ENCODE measurements around the gene TMEM178A. TPM values are rescaled to one million over a fixed set of nuclear protein-coding genes. Genes with fewer than 3 reads are reported as not detected.

The TMEM178A gene
- total and polyA plus RNA-seq, 2 of the 4 experiments (the other 2 are of a cell fraction): 0.18 to 1.8 TPM

- Histone ChIP-seq H3K9ac (ENCODE audit: low read depth, low read length) (no peak overlapping the region), H3K4me3 (ENCODE audit: insufficient read depth, low read depth, low read length) (no peak overlapping the region), H3K56ac (ENCODE audit: extremely low read depth, insufficient read depth, low read length) (no peak overlapping the region), H2BK120ac (ENCODE audit: low read depth, low read length) (no peak overlapping the region), H2BK5ac (ENCODE audit: low read depth, low read length, poor library complexity, severe bottlenecking) (no peak overlapping the region), H3K4me1 (ENCODE audit: control insufficient read depth, insufficient read depth, low read length) (peaks cover 10% of the 10 kb centered on the region; the same call in 1 of the 2 replicates), H3K9me1 (ENCODE audit: insufficient read depth, low read length) (peaks cover 11% of the 10 kb centered on the region), H2AK5ac (ENCODE audit: low read depth, low read length) (0 out of 2 replicates have a peak overlapping the region, but pooled peaks have one; percentile 4), H4K20me1 (ENCODE audit: insufficient read depth, low read length) (no peaks in the 10 kb centered on the region), H3K18ac (ENCODE audit: low read depth, low read length) (no peak overlapping the region; the same call in 1 of the 2 replicates), H3K14ac (replicated peaks; ENCODE audit: low read depth, low read length) (no peak overlapping the region), H3K9me3 (ENCODE audit: control insufficient read depth, insufficient read depth, low read length) (no peaks in the 10 kb centered on the region), H4K5ac (ENCODE audit: low read depth, low read length) (no peak overlapping the region), H3K36me3 (ENCODE audit: control insufficient read depth, insufficient read depth, low read length) (no peaks in the 10 kb centered on the region), H4K91ac (ENCODE audit: insufficient read depth, low read depth, low read length) (no peak overlapping the region), H4K8ac (ENCODE audit: low read depth in 2 of 2, low read length in 2 of 2) (no peak overlapping the region), H3K4me2 (ENCODE audit: low read depth, low read length) (no peak overlapping the region), H3K27me3 (ENCODE audit: control insufficient read depth, insufficient read depth, low read length) (no peaks in the 10 kb centered on the region), H3K23ac (ENCODE audit: low read depth, low read length) (no peak overlapping the region), H3K4ac (ENCODE audit: low read depth, low read length) (no peak overlapping the region), H2BK20ac (ENCODE audit: low read depth, low read length) (no peak overlapping the region; the same call in 1 of the 2 replicates), H2AK9ac (replicated peaks; ENCODE audit: low read depth, low read length, poor library complexity) (no peak overlapping the region), H3K79me1 (ENCODE audit: low read depth in 1 of 2, low read length in 2 of 2) (no peaks in the 10 kb centered on the region), H2BK15ac (ENCODE audit: low read depth, low read length) (no peak overlapping the region), H2AFZ (replicated peaks; ENCODE audit: low read length, poor library complexity) (no peak overlapping the region), H3K27ac (ENCODE audit: insufficient read depth, low read length) (no peak overlapping the region)
- dilution Hi-C loops (cut with HindIII; ENCODE audit: low sequenced_read_pairs, unreplicated experiment): no loop called here
- intact Hi-C loops (cut with micrococcal nuclease): loop anchor here (5.0 kb wide), 1 partner anchor 43 kb away; no protein-coding TSS in a partner anchor
- WGBS, 2 experiments (ENCODE audit: extremely low coverage in 2 of 2, insufficient read length in 1 of 2): no CpG with 5 or more reads among the region's 3 CpGs
- no TSS peak for BruUV-seq (replicated peaks)
- ChIA-PET CTCF (no interaction called here), POLR2A (ENCODE audit: unreplicated experiment) (no interaction called here)
- TF ChIP-seq FOS (IDR thresholded peaks at IDR 0.05; ENCODE audit: low read depth, low read length) (no peak), BHLHE40 (IDR thresholded peaks at IDR 0.05; ENCODE audit: low read depth, low read length) (no peak), CEBPB (IDR thresholded peaks at IDR 0.05; ENCODE audit: low read depth, low read length) (no peak), RFX5 (IDR thresholded peaks at IDR 0.05; ENCODE audit: low read depth, low read length) (no peak), NFE2L2 (IDR thresholded peaks at IDR 0.05; ENCODE audit: low read depth, low read length) (no peak), MXI1 (IDR thresholded peaks at IDR 0.05; ENCODE audit: borderline replicate concordance, low read depth, low read length) (no peak), RCOR1 (IDR thresholded peaks at IDR 0.05; ENCODE audit: insufficient replicate concordance, low read length) (no peak), MAFK (IDR thresholded peaks at IDR 0.05; ENCODE audit: low read depth, low read length) (no peak), SMC3 (IDR thresholded peaks at IDR 0.05; ENCODE audit: low read depth, low read length) (no peak)
- TF ChIP-seq, protein P1, sequence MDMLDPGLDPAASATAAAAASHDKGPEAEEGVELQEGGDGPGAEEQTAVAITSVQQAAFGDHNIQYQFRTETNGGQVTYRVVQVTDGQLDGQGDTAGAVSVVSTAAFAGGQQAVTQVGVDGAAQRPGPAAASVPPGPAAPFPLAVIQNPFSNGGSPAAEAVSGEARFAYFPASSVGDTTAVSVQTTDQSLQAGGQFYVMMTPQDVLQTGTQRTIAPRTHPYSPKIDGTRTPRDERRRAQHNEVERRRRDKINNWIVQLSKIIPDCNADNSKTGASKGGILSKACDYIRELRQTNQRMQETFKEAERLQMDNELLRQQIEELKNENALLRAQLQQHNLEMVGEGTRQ (IDR thresholded peaks at IDR 0.05; ENCODE audit: low read depth, low read length): no peak
- DNase-seq (peak; percentile 24), ATAC-seq (ENCODE audit: low read depth) (no peak)
- in situ Hi-C loops (cut with MboI; ENCODE audit: low sequenced_read_pairs): no loop called here
These were observed 36.1 kb upstream of the TMEM178A start for GRCh38 chr2:39629646-39630045.

Data from IMR-90 (cell line).